Fibroblast of the aortic adventitia (primary cell): ENCODE data around the gene IQCF5. TPM values are rescaled to one million over a fixed set of nuclear protein-coding genes. Genes with fewer than 3 reads are reported as not detected.

Source experiments
- DNase-seq: peaks from one replicate; pipeline ENCODE4 v3.0.0-alpha.2; 2010; ENCODE audit warnings: low read depth
- H3K4me3 ChIP-seq: 2 replicates; pipeline ENCODE4 v1.5.1; 2011; ENCODE audit warnings: low read depth, mild to moderate bottlenecking, control low read depth, low read length, moderate library complexity
- small RNA-seq: library from RNA; depleted of rRNA; stranded (forward); fragments of <200 nt; gene quantifications from one replicate; pipeline ENCODE3, GENCODE V24; 2012
- total RNA-seq: library from RNA; depleted of rRNA; stranded (reverse); fragments of >200 nt; gene quantifications from 2 replicates; pipeline ENCODE4 v1.2.3, GENCODE V29; 2012; ENCODE audit warnings: low replicate concordance
- TF ChIP-seq, protein P1 (sequence below): IDR thresholded peaks from 2 replicates; pipeline ENCODE4 v1.5.1; 2011; ENCODE audit warnings: mild to moderate bottlenecking, low read length, control low read depth, inconsistent platforms; ENCODE audit not compliant: insufficient read depth

The IQCF5 gene
- total RNA-seq, 1 donor = not detected

DNA sequence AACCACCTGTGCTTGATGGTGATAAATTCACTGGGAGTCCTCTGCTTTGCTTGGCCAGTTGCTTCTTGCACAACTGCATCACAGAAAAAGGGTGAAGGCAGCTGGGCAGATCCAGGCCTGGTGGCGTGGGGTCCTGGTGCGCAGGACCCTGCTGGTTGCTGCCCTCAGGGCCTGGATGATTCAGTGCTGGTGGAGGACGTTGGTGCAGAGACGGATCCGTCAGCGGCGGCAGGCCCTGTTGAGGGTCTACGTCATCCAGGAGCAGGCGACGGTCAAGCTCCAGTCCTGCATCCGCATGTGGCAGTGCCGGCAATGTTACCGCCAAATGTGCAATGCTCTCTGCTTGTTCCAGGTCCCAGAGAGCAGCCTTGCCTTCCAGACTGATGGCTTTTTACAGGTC lies 45.1 kb downstream of the IQCF5 start:
- H3K4me3 ChIP-seq = no peak overlapping the region
- TF ChIP-seq, protein P1, sequence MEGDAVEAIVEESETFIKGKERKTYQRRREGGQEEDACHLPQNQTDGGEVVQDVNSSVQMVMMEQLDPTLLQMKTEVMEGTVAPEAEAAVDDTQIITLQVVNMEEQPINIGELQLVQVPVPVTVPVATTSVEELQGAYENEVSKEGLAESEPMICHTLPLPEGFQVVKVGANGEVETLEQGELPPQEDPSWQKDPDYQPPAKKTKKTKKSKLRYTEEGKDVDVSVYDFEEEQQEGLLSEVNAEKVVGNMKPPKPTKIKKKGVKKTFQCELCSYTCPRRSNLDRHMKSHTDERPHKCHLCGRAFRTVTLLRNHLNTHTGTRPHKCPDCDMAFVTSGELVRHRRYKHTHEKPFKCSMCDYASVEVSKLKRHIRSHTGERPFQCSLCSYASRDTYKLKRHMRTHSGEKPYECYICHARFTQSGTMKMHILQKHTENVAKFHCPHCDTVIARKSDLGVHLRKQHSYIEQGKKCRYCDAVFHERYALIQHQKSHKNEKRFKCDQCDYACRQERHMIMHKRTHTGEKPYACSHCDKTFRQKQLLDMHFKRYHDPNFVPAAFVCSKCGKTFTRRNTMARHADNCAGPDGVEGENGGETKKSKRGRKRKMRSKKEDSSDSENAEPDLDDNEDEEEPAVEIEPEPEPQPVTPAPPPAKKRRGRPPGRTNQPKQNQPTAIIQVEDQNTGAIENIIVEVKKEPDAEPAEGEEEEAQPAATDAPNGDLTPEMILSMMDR = no peak
- DNase-seq = no peak

DNA sequence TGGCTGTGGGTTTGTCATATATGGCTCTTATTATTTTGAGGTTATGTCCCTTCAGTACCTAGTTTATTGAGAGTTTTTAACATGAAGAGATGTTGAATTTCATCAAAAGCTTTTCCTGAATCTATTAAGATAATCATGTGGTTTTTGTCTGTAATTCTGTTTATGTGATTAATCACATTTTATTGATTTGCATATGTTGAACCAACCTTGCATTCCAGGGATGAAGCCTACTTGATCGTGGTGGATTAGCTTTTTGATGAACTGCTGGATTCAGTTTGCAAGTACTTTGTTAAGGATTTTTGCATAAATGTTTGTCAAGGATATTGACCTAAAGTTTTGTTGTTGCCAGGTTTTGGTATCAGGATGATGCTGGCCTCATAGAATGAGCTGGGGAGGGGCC lies 47.1 kb downstream of the IQCF5 start:
- TF ChIP-seq, protein P1 = no peak
- no peak for DNase-seq
- no peak overlapping the region for H3K4me3 ChIP-seq

Small RNA genes lying within 50 kb of the gene (small RNA-seq; reads per million reads assigned to genes)
- not detected for gene RN7SL504P

Other genes starting within 250 kb of the IQCF5 start
- gene TEX264, start 204.3 kb downstream of the IQCF5 start, total RNA-seq = 20.4 and 38.7 TPM in 2 replicates
- gene GRM2, start 168.5 kb downstream of the IQCF5 start, total RNA-seq = under 0.01 and 0.25 TPM in 2 replicates
- not detected in 2 replicates for gene IQCF6, start 96.4 kb downstream of the IQCF5 start, total RNA-seq
- not detected in 2 replicates for gene IQCF2, start 14.0 kb downstream of the IQCF5 start, total RNA-seq
- not detected in 2 replicates for gene IQCF1, start 27.8 kb upstream of the IQCF5 start, total RNA-seq
- gene RRP9, start 66.3 kb upstream of the IQCF5 start, total RNA-seq = 16.3 and 16.9 TPM in 2 replicates
- 14.6 and 27.1 TPM in 2 replicates for gene PARP3, start 66.8 kb upstream of the IQCF5 start, total RNA-seq
- gene GPR62, start 79.8 kb upstream of the IQCF5 start, total RNA-seq = 0.09 TPM in 1 of 2 replicates, not detected in the other
- 19.0 and 33.3 TPM in 2 replicates for gene PCBP4, start 91.9 kb upstream of the IQCF5 start, total RNA-seq
- gene ABHD14B, start 98.4 kb upstream of the IQCF5 start, total RNA-seq = 11.0 and 36.3 TPM in 2 replicates
- 7.4 and 13.8 TPM in 2 replicates for gene ABHD14A, start 99.5 kb upstream of the IQCF5 start, total RNA-seq
- gene ACY1, start 107.9 kb upstream of the IQCF5 start, total RNA-seq = 26.7 and 28.7 TPM in 2 replicates
- 155 and 1,532 TPM in 2 replicates for gene RPL29, start 120.3 kb upstream of the IQCF5 start, total RNA-seq
- gene DUSP7, start 181.0 kb upstream of the IQCF5 start, total RNA-seq = 2.9 and 12.8 TPM in 2 replicates